K562 (cell line): ENCODE results near the gene TGFB1I1. TPM values are rescaled to one million over a fixed set of nuclear protein-coding genes. Genes with fewer than 3 reads are reported as not detected.

Experiments used
- CREM ChIP-seq: IDR thresholded peaks from 2 replicates; pipeline ENCODE4 v1.6.1; 2014; ENCODE audit warnings: antibody characterized with exemption, low read depth
- HMG20B ChIP-seq: fragments of 250-450 bp; sonication (Bioruptor Pico); IDR thresholded peaks from 2 replicates; pipeline ENCODE4 v1.5.0; 2021; ENCODE audit warnings: mild to moderate bottlenecking
- KDM1A ChIP-seq, 2 experiments: fragments of 450-650 bp; IDR thresholded peaks; 2 replicates each; pipeline ENCODE4 v1.6.1; 2016; ENCODE audit warnings: mild to moderate bottlenecking in 2 of 2
- MBD1 ChIP-seq: fragments of 250-450 bp; sonication (Bioruptor Pico); IDR thresholded peaks from 2 replicates; pipeline ENCODE4 v1.8.0; 2022; ENCODE audit warnings: inconsistent platforms
- MEF2D ChIP-seq: conservative IDR thresholded peaks from 2 replicates; pipeline ENCODE4 v1.6.1; 2016; ENCODE audit warnings: low read depth, missing genetic modification characterization, missing compliant biosample characterization
- MYBL2 ChIP-seq, 2 experiments: fragments of 450-650 bp in 1 of 2; sonication (generic) in 1 of 2; formaldehyde crosslinking in 1 of 2; IDR thresholded peaks; 2 replicates each; pipeline versions ENCODE4 v1.6.1 to v1.8.1; 2017 to 2022; ENCODE audit warnings: borderline replicate concordance in 1 of 2, inconsistent platforms in 1 of 2, low read depth in 1 of 2, mild to moderate bottlenecking in 1 of 2, missing genetic modification reagents in 1 of 2, moderate library complexity in 1 of 2
- PRDM10 ChIP-seq: fragments of 450-650 bp; IDR thresholded peaks from 2 replicates; pipeline ENCODE4 v1.6.1; 2018; ENCODE audit not compliant: partially characterized antibody
- SFPQ ChIP-seq: fragments of 200-400 bp; formaldehyde crosslinking; IDR thresholded peaks from 2 replicates; pipeline ENCODE4 v1.6.1; 2017; ENCODE audit warnings: mild to moderate bottlenecking, low read depth, low read length, moderate library complexity
- SMARCA4 ChIP-seq: fragments of 450-650 bp; IDR thresholded peaks from 2 replicates; pipeline ENCODE4 v1.6.1; 2016
- TAF9B ChIP-seq: fragments of 450-650 bp; IDR thresholded peaks from 2 replicates; pipeline ENCODE4 v1.6.1; 2018; ENCODE audit warnings: mild to moderate bottlenecking; ENCODE audit not compliant: partially characterized antibody
- TCFL5 ChIP-seq: fragments of 250-450 bp; sonication (Bioruptor Pico); conservative IDR thresholded peaks from 2 replicates; pipeline ENCODE4 v1.6.1; 2021; ENCODE audit warnings: mild to moderate bottlenecking, moderate library complexity, matching md5 sums
- ZNF217 ChIP-seq: sonication (generic); formaldehyde crosslinking; IDR thresholded peaks from 2 replicates; pipeline ENCODE4 v1.8.0; 2022; ENCODE audit warnings: mild to moderate bottlenecking, missing genetic modification reagents
- ZNF609 ChIP-seq: sonication (generic); formaldehyde crosslinking; IDR thresholded peaks from 2 replicates; pipeline ENCODE4 v1.8.1; 2023; ENCODE audit warnings: missing genetic modification reagents, mild to moderate bottlenecking, borderline replicate concordance
- ZSCAN32 ChIP-seq: fragments of 450-650 bp; formaldehyde crosslinking; IDR thresholded peaks from 2 replicates; pipeline ENCODE4 v1.4.0; 2020; ENCODE audit warnings: mild to moderate bottlenecking, moderate library complexity
- polyA plus RNA-seq, 8 experiments: library from polyadenylated mRNA; depleted of rRNA in 4 of 8; stranded (reverse) in 5 of 8; unstranded in 3 of 8; fragments of >200 nt; fragmentation: Nextera tagmentation in 2 of 8; fragmentation: Illumina TruSeq in 1 of 8; extraction: Ambion mirVana in 2 of 8; extraction: Trizol in 1 of 8; gene quantifications; 2 replicates each; pipeline versions ENCODE4 v1.2.1 to v1.2.3, GENCODE V29; 2011 to 2014; ENCODE audit warnings: inconsistent platforms in 1 of 8, missing spikeins in 1 of 8
- total RNA-seq, 7 experiments: library from RNA; depleted of rRNA in 6 of 7; stranded (reverse); fragments of >200 nt in 6 of 7; fragmentation: Illumina TruSeq in 2 of 7; extraction: Trizol in 2 of 7; gene quantifications; 2 replicates each; pipeline versions ENCODE4 v1.2.1 to v1.2.3, GENCODE V29; 2011 to 2021; ENCODE audit warnings: low replicate concordance in 1 of 7

The TGFB1I1 gene
- total and polyA plus RNA-seq, 9 of the 15 experiments (the other 6 are each of a cell fraction or from before 2014, with no cell fraction given), result 0.04 to 0.91 (median 0.19) TPM

- no peak for TF ChIP-seq ZNF609
- no peak for TF ChIP-seq MEF2D (tag)
- no peak for TF ChIP-seq ZSCAN32 (CRISPR knock-in tag)
- no peak for TF ChIP-seq MYBL2 (IDR thresholded peaks at IDR 0.05; ENCODE audit: low read depth)
- no peak for TF ChIP-seq MYBL2 (CRISPR knock-in tag; IDR thresholded peaks at IDR 0.05; ENCODE audit: borderline replicate concordance)
- 0 out of 4 replicates have a peak, but pooled peaks of 1 of the 2 experiments have one; percentile 14 for TF ChIP-seq KDM1A (IDR thresholded peaks at IDR 0.05)
- TF ChIP-seq PRDM10, result no peak
- TF ChIP-seq CREM, result 0 out of 2 replicates have a peak, but pooled peaks have one; percentile 25
- no peak for TF ChIP-seq ZNF217 (CRISPR knock-in tag)
- no peak for TF ChIP-seq MBD1 (CRISPR knock-in tag)
- TF ChIP-seq TAF9B, result no peak
- TF ChIP-seq SFPQ, result no peak
- no peak for TF ChIP-seq TCFL5 (CRISPR knock-in tag)
- TF ChIP-seq HMG20B (CRISPR knock-in tag), result no peak
- peak; percentile 18; the same call in 1 of the 2 replicates for TF ChIP-seq SMARCA4
Observed at GRCh38 chr16:31460582-31461002, 11.4 kb upstream of the TGFB1I1 start (continued).
